Measurements from ENCODE around the gene ZFP36.
"Not testable (repeated sequence)": the region's sequence is repeated elsewhere in the genome, so short reads cannot be mapped to it uniquely, and the experiment has no call there.

The ZFP36 gene

GRCh38 chr19:39406656-39407409 is at the start of gene ZFP36:
TSS of gene ZFP36 (plus strand) at chr19:39406847. CDS start at chr19:39406905, 58 bp downstream.
- peak; percentile 88 for DNase-seq

- DNase-seq, result no peak
These were observed 47.6 kb upstream of the ZFP36 start for GRCh38 chr19:39359026-39359425.

- DNase-seq, result no peak
These were observed 46.0 kb upstream of the ZFP36 start for GRCh38 chr19:39360599-39360998.

- DNase-seq, result no peak
These were observed 43.7 kb upstream of the ZFP36 start for GRCh38 chr19:39362682-39363657.

- peak; percentile 36 for DNase-seq
These were observed 42.7 kb upstream of the ZFP36 start for GRCh38 chr19:39363901-39364457.

- DNase-seq, result no peak
These were observed 41.1 kb upstream of the ZFP36 start for GRCh38 chr19:39365531-39365930.

- DNase-seq, result no peak
These were observed 37.4 kb upstream of the ZFP36 start for GRCh38 chr19:39369200-39369599.

GRCh38 chr19:39370735-39371134 is 35.9 kb upstream of the ZFP36 start:
- no peak for DNase-seq

- DNase-seq, result no peak
These were observed 34.4 kb upstream of the ZFP36 start for GRCh38 chr19:39372047-39372802.

- no peak for DNase-seq
These were observed 33.7 kb upstream of the ZFP36 start for GRCh38 chr19:39372941-39373340.

- no peak for DNase-seq
These were observed 30.7 kb upstream of the ZFP36 start for GRCh38 chr19:39375929-39376328.

- DNase-seq, result no peak
These were observed 29.0 kb upstream of the ZFP36 start for GRCh38 chr19:39377373-39378362.

GRCh38 chr19:39379366-39379765 is 27.3 kb upstream of the ZFP36 start:
- not testable (repeated sequence) for DNase-seq

GRCh38 chr19:39379865-39380396 is 26.7 kb upstream of the ZFP36 start:
- DNase-seq, result no peak

- DNase-seq, result no peak
These were observed 25.8 kb upstream of the ZFP36 start for GRCh38 chr19:39380521-39381502.

- DNase-seq, result no peak
These were observed 24.6 kb upstream of the ZFP36 start for GRCh38 chr19:39381910-39382611.

- no peak for DNase-seq
These were observed 23.4 kb upstream of the ZFP36 start for GRCh38 chr19:39382991-39383828.

Measured in RPMI8226 (cell line).